GM12878 (cell line): ENCODE measurements around the gene HEG1. TPM values are rescaled to one million over a fixed set of nuclear protein-coding genes. Genes with fewer than 3 reads are reported as not detected.

ENCODE experiments used
- ATAC-seq: fragments of 200-7000 bp; cut with Tn5 transposase; 3 replicates; pipeline ENCODE4 v1.9.1; 2020; ENCODE audit warnings: mild to moderate bottlenecking, moderate library complexity
- BruUV-seq: library from RNA; stranded (reverse); fragments of 400-500 nt; replicated peaks from 2 replicates; lab custom pipeline; 2021; lab: Mats Ljungman, UMichigan
- CTCF ChIA-PET: fragments of 300-600 bp; sonication (Branson Sonifier 250); formaldehyde crosslinking; extraction: SDS; loops from one replicate; lab custom pipeline; 2021; ENCODE audit warnings: inconsistent platforms; lab: Yijun Ruan, JAX
- POLR2A ChIA-PET: fragments of 350-600 bp; formaldehyde crosslinking; extraction: SDS; loops from one replicate; lab custom pipeline; 2021; ENCODE audit warnings: inconsistent platforms; lab: Charles Lee
- RAD21 ChIA-PET: fragments of 300-600 bp; sonication (Branson Sonifier 250); formaldehyde crosslinking; loops from one replicate; lab custom pipeline; 2023; ENCODE audit warnings: antibody characterized with exemption; ENCODE audit not compliant: unreplicated experiment; lab: Charles Lee
- SMC1A ChIA-PET: fragments of 300-600 bp; sonication (Branson Sonifier 250); formaldehyde crosslinking; loops from one replicate; lab custom pipeline; 2023; ENCODE audit not compliant: unreplicated experiment, uncharacterized antibody; lab: Charles Lee
- DNase-seq: peaks from one replicate; pipeline ENCODE4 v3.0.0-alpha.2; 2011; ENCODE audit warnings: low read depth, low spot score
- FAIRE-seq: peaks from 3 replicates; lab custom pipeline; 2011; peaks lifted over from hg19 to GRCh38; lab: Jason Lieb, UNC
- H2AFZ ChIP-seq: 2 replicates; pipeline ENCODE4 v1.6.0; 2011; ENCODE audit warnings: low read depth, low read length, control low read depth; ENCODE audit not compliant: control insufficient read depth
- H3K27ac ChIP-seq: 2 replicates; pipeline ENCODE4 v1.5.1; 2011; ENCODE audit warnings: control low read depth; ENCODE audit not compliant: control insufficient read depth, insufficient read depth
- H3K27me3 ChIP-seq, 2 experiments: replicated peaks in 1 of 2; 2 replicates each; pipeline versions ENCODE4 v1.6.0 to v1.6.1; 2011; ENCODE audit warnings: low read length in 1 of 2; ENCODE audit not compliant: control insufficient read depth in 2 of 2, insufficient read depth in 2 of 2
- H3K36me3 ChIP-seq, 2 experiments: 2 replicates each; pipeline ENCODE4 v1.5.1; 2011; ENCODE audit warnings: low read length in 1 of 2; ENCODE audit not compliant: control insufficient read depth in 2 of 2, insufficient read depth in 2 of 2
- H3K4me1 ChIP-seq: 2 replicates; pipeline ENCODE4 v1.6.1; 2011; ENCODE audit warnings: mild to moderate bottlenecking, low read length, moderate library complexity, mixed read lengths; ENCODE audit not compliant: control insufficient read depth, insufficient read depth
- H3K4me2 ChIP-seq: 2 replicates; pipeline ENCODE4 v1.6.0; 2011; ENCODE audit warnings: control low read depth; ENCODE audit not compliant: control insufficient read depth, insufficient read depth
- H3K4me3 ChIP-seq: fragments of 200-600 bp; sonication (generic); 2 replicates; pipeline ENCODE4 v1.5.1; 2016
- H3K79me2 ChIP-seq: 2 replicates; pipeline ENCODE4 v1.6.0; 2011; ENCODE audit warnings: low read length; ENCODE audit not compliant: control insufficient read depth, insufficient read depth
- H3K9ac ChIP-seq: 2 replicates; pipeline ENCODE4 v1.8.0; 2011; ENCODE audit warnings: low read length, control low read depth, mixed read lengths; ENCODE audit not compliant: control insufficient read depth, insufficient read depth
- H3K9me3 ChIP-seq: replicated peaks from 3 replicates; pipeline ENCODE4 v1.5.1; 2011; ENCODE audit warnings: mild to moderate bottlenecking, low read length; ENCODE audit not compliant: control insufficient read depth, insufficient read depth
- H4K20me1 ChIP-seq: 2 replicates; pipeline ENCODE4 v1.6.0; 2011; ENCODE audit not compliant: control insufficient read depth, insufficient read depth
- ASH2L ChIP-seq: fragments of 300-600, 200-600 bp; sonication (generic); IDR thresholded peaks from 2 replicates; pipeline ENCODE4 v1.6.1; 2017; ENCODE audit warnings: low read depth, mild to moderate bottlenecking, borderline replicate concordance
- BMI1 ChIP-seq: fragments of 450-650 bp; IDR thresholded peaks from 2 replicates; pipeline ENCODE4 v1.6.1; 2016; ENCODE audit warnings: mild to moderate bottlenecking, moderate library complexity, borderline replicate concordance
- CREM ChIP-seq: IDR thresholded peaks from 2 replicates; pipeline ENCODE4 v1.6.1; 2014; ENCODE audit warnings: antibody characterized with exemption, low read depth
- CUX1 ChIP-seq: IDR thresholded peaks from 2 replicates; pipeline ENCODE4 v1.6.1; 2012; ENCODE audit warnings: improper control_type of control experiment, low read depth, low read length; ENCODE audit not compliant: insufficient replicate concordance
- FOXM1 ChIP-seq: IDR thresholded peaks from 2 replicates; pipeline ENCODE4 v1.6.1; 2012; ENCODE audit warnings: low read depth, mild to moderate bottlenecking, inconsistent platforms, low read length, moderate library complexity
- LARP7 ChIP-seq: fragments of 450-650 bp; IDR thresholded peaks from 2 replicates; pipeline ENCODE4 v1.6.1; 2017; ENCODE audit warnings: mild to moderate bottlenecking
- MLLT1 ChIP-seq: fragments of 450-650 bp; IDR thresholded peaks from 2 replicates; pipeline ENCODE4 v1.6.1; 2016; ENCODE audit warnings: mild to moderate bottlenecking
- NR2C1 ChIP-seq: fragments of 450-650 bp; IDR thresholded peaks from 2 replicates; pipeline ENCODE4 v1.6.1; 2017; ENCODE audit warnings: antibody characterized with exemption, mild to moderate bottlenecking, moderate library complexity
- SMC3 ChIP-seq: IDR thresholded peaks from 2 replicates; pipeline ENCODE4 v1.6.1; 2011; ENCODE audit warnings: low read length, improper control_type of control experiment, borderline replicate concordance
- SPI1 ChIP-seq: IDR thresholded peaks from 2 replicates; pipeline ENCODE4 v1.6.1; 2011; ENCODE audit warnings: low read depth, mild to moderate bottlenecking, low read length, moderate library complexity, borderline replicate concordance; ENCODE audit not compliant: insufficient read depth
- TARDBP ChIP-seq: IDR thresholded peaks from 2 replicates; pipeline ENCODE4 v1.6.1; 2016; ENCODE audit warnings: borderline replicate concordance
- TCF3 ChIP-seq: IDR thresholded peaks from 2 replicates; pipeline ENCODE4 v1.6.1; 2012; ENCODE audit warnings: low read depth, mild to moderate bottlenecking, low read length, borderline replicate concordance; ENCODE audit not compliant: insufficient read depth
- ZBED1 ChIP-seq: IDR thresholded peaks from 2 replicates; pipeline ENCODE4 v1.6.1; 2016; ENCODE audit warnings: borderline replicate concordance
- ZNF24 ChIP-seq: fragments of 450-650 bp; IDR thresholded peaks from 2 replicates; pipeline ENCODE4 v1.6.1; 2017; ENCODE audit warnings: antibody characterized with exemption, mild to moderate bottlenecking
- WGBS: methylation state at CpG from one replicate; pipeline ENCODE4 v1.1.6; 2016; ENCODE audit warnings: low lambda C conversion rate; ENCODE audit not compliant: insufficient replicate concordance, insufficient coverage; ENCODE audit errors: missing lambda C conversion rate; 5-methylcytosine and 5-hydroxymethylcytosine counted together
- in situ Hi-C: fragments of 300-500 bp; cut with MboI; formaldehyde crosslinking; loops from 9 replicates; pipeline ENCODE4 v1.14.3; 2018; ENCODE audit warnings: mixed read lengths
- intact Hi-C: fragments of 100-400 bp; cut with micrococcal nuclease; formaldehyde crosslinking; loops from one replicate; pipeline ENCODE4 v1.14.2; 2022; ENCODE audit not compliant: unreplicated experiment
- polyA plus RNA-seq, 11 experiments: library from polyadenylated mRNA; depleted of rRNA in 4 of 11; unstranded in 6 of 11; stranded (reverse) in 5 of 11; fragments of >200 nt; fragmentation: Nextera tagmentation in 4 of 11; fragmentation: Illumina TruSeq in 1 of 11; extraction: Ambion mirVana in 4 of 11; extraction: Trizol in 1 of 11; gene quantifications; 1 replicate in 1 of 11; 2 replicates in 10 of 11; pipeline versions ENCODE4 v1.2.1 to v1.2.3, GENCODE V29; 2011 to 2016; ENCODE audit warnings: inconsistent platforms in 2 of 11, missing spikeins in 2 of 11, low read depth in 1 of 11
- total RNA-seq, 4 experiments: library from RNA; depleted of rRNA in 3 of 4; stranded (reverse); fragments of >200 nt in 3 of 4; fragmentation: Illumina TruSeq in 1 of 4; extraction: Trizol in 1 of 4; gene quantifications; 2 replicates each; pipeline versions ENCODE4 v1.2.1 to v1.2.3, GENCODE V29; 2013 to 2021

Gene HEG1
- total and polyA plus RNA-seq, 10 of the 15 experiments (the other 5 are each of a cell fraction or from before 2014, with no cell fraction given) = 2.2 to 32.1 (median 7.6) TPM

- no peak overlapping the region for H3K9ac ChIP-seq
- peaks cover 27% of the 10 kb centered on the region for H3K79me2 ChIP-seq
- H3K4me3 ChIP-seq = no peak overlapping the region
- ATAC-seq (no peak), DNase-seq (no peak), FAIRE-seq (no peak)
- intact Hi-C loops = no loop called here
- ChIA-PET RAD21 (interaction anchor here (0.6 kb wide), 1 partner anchor 278 kb away, joined by 3 read pairs; no protein-coding TSS in a partner anchor), CTCF (interaction anchor here (1.1 to 2.8 kb wide), 3 partner anchors 13 to 110 kb away, joined by 3 to 10 read pairs (median 3); no protein-coding TSS in a partner anchor), SMC1A (interaction anchor here (0.7 to 2.1 kb wide), 4 partner anchors 12 to 67 kb away, joined by 3 to 7 read pairs (median 4); no protein-coding TSS in a partner anchor), POLR2A (interaction anchor here (0.6 to 0.7 kb wide), 3 partner anchors 14 to 136 kb away, joined by 3 to 5 read pairs (median 5); no protein-coding TSS in a partner anchor)
- in situ Hi-C loops = no loop called here
- H3K4me1 ChIP-seq = peaks cover 4% of the 10 kb centered on the region
- no peak overlapping the region for H3K27ac ChIP-seq
- no peaks in the 10 kb centered on the region for H4K20me1 ChIP-seq
- peaks cover 2 to 6% of the 10 kb centered on the region in 2 experiments; a peak in 3 of 4 replicates for H3K36me3 ChIP-seq
- H3K9me3 ChIP-seq = peaks cover 37% of the 10 kb centered on the region
- 94% methylated on average over 11 of the region's 11 CpGs for WGBS
- no peak overlapping the region for H3K4me2 ChIP-seq
- no peak overlapping the region for H2AFZ ChIP-seq
- no TSS peak for BruUV-seq
- H3K27me3 ChIP-seq = no peaks in the 10 kb centered on the region
- TF ChIP-seq SPI1 (no peak), LARP7 (no peak), CREM (no peak), BMI1 (no peak), NR2C1 (no peak), FOXM1 (no peak), TCF3 (no peak), ZBED1 (no peak), MLLT1 (no peak), SMC3 (no peak), ASH2L (no peak), CUX1 (no peak), ZNF24 (no peak), TARDBP (no peak)
Observed at GRCh38 chr3:125039131-125040100, 16.4 kb downstream of the HEG1 start.
